IMR-90 (cell line): ENCODE results near the gene CCHCR1. TPM values are rescaled to one million over a fixed set of nuclear protein-coding genes. Genes with fewer than 3 reads are reported as not detected.
A peak's percentile ranks its signal among the peaks of the same experiment; 100 is the strongest.

Source experiments
- ATAC-seq: fragments of 200-7000 bp; cut with Tn5 transposase; 2 replicates; pipeline ENCODE4 v1.9.1; 2020; ENCODE audit warnings: low read depth, mild to moderate bottlenecking, moderate library complexity
- BruUV-seq: library from RNA; stranded (reverse); fragments of 400-500 nt; replicated peaks from 2 replicates; lab custom pipeline; 2021; lab: Mats Ljungman, UMichigan
- CTCF ChIA-PET: fragments of 300-600 bp; formaldehyde crosslinking; extraction: SDS; loops from one replicate; lab custom pipeline; 2021; ENCODE audit warnings: antibody characterized with exemption; lab: Yijun Ruan, JAX
- POLR2A ChIA-PET: fragments of 300-600 bp; sonication (Branson Sonifier 250); formaldehyde crosslinking; loops from one replicate; lab custom pipeline; 2022; ENCODE audit warnings: antibody characterized with exemption; ENCODE audit not compliant: unreplicated experiment; lab: Charles Lee
- DNase-seq: peaks from one replicate; pipeline ENCODE4 v3.0.0; 2013
- H2AFZ ChIP-seq: replicated peaks from 2 replicates; pipeline ENCODE3; 2013; ENCODE audit warnings: low read length, mild to moderate bottlenecking; ENCODE audit not compliant: poor library complexity
- H2AK5ac ChIP-seq: 2 replicates; pipeline ENCODE4 v1.6.1; 2013; ENCODE audit warnings: low read depth, low read length, inconsistent platforms
- H2AK9ac ChIP-seq: replicated peaks from 2 replicates; pipeline ENCODE3; 2013; ENCODE audit warnings: mild to moderate bottlenecking, low read depth, low read length, moderate library complexity; ENCODE audit not compliant: poor library complexity
- H2BK120ac ChIP-seq: 2 replicates; pipeline ENCODE4 v1.6.1; 2013; ENCODE audit warnings: low read depth, low read length, inconsistent platforms
- H2BK15ac ChIP-seq: 3 replicates; pipeline ENCODE4 v1.6.1; 2013; ENCODE audit warnings: low read depth, low read length, inconsistent platforms
- H2BK20ac ChIP-seq: 2 replicates; pipeline ENCODE4 v1.6.1; 2013; ENCODE audit warnings: low read depth, mild to moderate bottlenecking, inconsistent platforms, low read length, moderate library complexity
- H2BK5ac ChIP-seq: 2 replicates; pipeline ENCODE4 v1.6.1; 2013; ENCODE audit warnings: mild to moderate bottlenecking, low read depth, low read length, inconsistent platforms; ENCODE audit not compliant: poor library complexity, severe bottlenecking
- H3K14ac ChIP-seq: replicated peaks from 2 replicates; pipeline ENCODE4 v1.6.1; 2013; ENCODE audit warnings: low read depth, low read length, inconsistent platforms
- H3K18ac ChIP-seq: 2 replicates; pipeline ENCODE4 v1.6.1; 2013; ENCODE audit warnings: low read depth, low read length, control low read depth
- H3K23ac ChIP-seq: 2 replicates; pipeline ENCODE4 v1.6.1; 2013; ENCODE audit warnings: low read depth, low read length, inconsistent platforms
- H3K27ac ChIP-seq: 2 replicates; pipeline ENCODE4 v1.5.1; 2013; ENCODE audit warnings: mild to moderate bottlenecking, control low read depth, low read length; ENCODE audit not compliant: insufficient read depth
- H3K27me3 ChIP-seq: 2 replicates; pipeline ENCODE4 v1.6.1; 2013; ENCODE audit warnings: low read length; ENCODE audit not compliant: control insufficient read depth, insufficient read depth
- H3K36me3 ChIP-seq: 2 replicates; pipeline ENCODE4 v1.6.1; 2013; ENCODE audit warnings: low read length, mixed read lengths; ENCODE audit not compliant: control insufficient read depth, insufficient read depth
- H3K4ac ChIP-seq: 2 replicates; pipeline ENCODE4 v1.6.1; 2013; ENCODE audit warnings: low read depth, low read length, inconsistent platforms
- H3K4me1 ChIP-seq: 2 replicates; pipeline ENCODE4 v1.6.1; 2013; ENCODE audit warnings: low read length, mixed read lengths; ENCODE audit not compliant: control insufficient read depth, insufficient read depth
- H3K4me2 ChIP-seq: 2 replicates; pipeline ENCODE4 v1.6.1; 2013; ENCODE audit warnings: low read depth, mild to moderate bottlenecking, control low read depth, low read length, moderate library complexity
- H3K4me3 ChIP-seq: 2 replicates; pipeline ENCODE4 v1.5.1; 2013; ENCODE audit warnings: low read depth, mild to moderate bottlenecking, control low read depth, low read length, moderate library complexity; ENCODE audit not compliant: insufficient read depth
- H3K56ac ChIP-seq: 2 replicates; pipeline ENCODE4 v1.6.1; 2013; ENCODE audit warnings: low read length, inconsistent platforms; ENCODE audit not compliant: insufficient read depth; ENCODE audit errors: extremely low read depth
- H3K79me1 ChIP-seq, 2 experiments: 2 replicates each; pipeline ENCODE4 v1.6.1; 2013; ENCODE audit warnings: low read length in 2 of 2, inconsistent platforms in 1 of 2, low read depth in 1 of 2
- H3K9ac ChIP-seq: 2 replicates; pipeline ENCODE4 v1.6.1; 2013; ENCODE audit warnings: low read depth, low read length, control low read depth
- H3K9me1 ChIP-seq: 2 replicates; pipeline ENCODE4 v1.6.1; 2013; ENCODE audit warnings: low read length, inconsistent platforms; ENCODE audit not compliant: insufficient read depth
- H3K9me3 ChIP-seq: 2 replicates; pipeline ENCODE4 v1.6.1; 2013; ENCODE audit warnings: low read length; ENCODE audit not compliant: control insufficient read depth, insufficient read depth
- H4K20me1 ChIP-seq: 2 replicates; pipeline ENCODE4 v1.6.1; 2013; ENCODE audit warnings: low read length, inconsistent platforms; ENCODE audit not compliant: insufficient read depth
- H4K5ac ChIP-seq: 2 replicates; pipeline ENCODE4 v1.6.1; 2013; ENCODE audit warnings: mild to moderate bottlenecking, low read depth, low read length, control low read depth
- H4K8ac ChIP-seq, 2 experiments: 2 replicates each; pipeline ENCODE4 v1.6.1; 2013; ENCODE audit warnings: low read depth in 2 of 2, low read length in 2 of 2, control low read depth in 1 of 2, inconsistent platforms in 1 of 2
- H4K91ac ChIP-seq: 2 replicates; pipeline ENCODE4 v1.6.1; 2013; ENCODE audit warnings: low read depth, low read length, inconsistent platforms; ENCODE audit not compliant: insufficient read depth
- FOS ChIP-seq: fragments of 150-350 bp; IDR thresholded peaks from 2 replicates; pipeline ENCODE4 v1.6.1; 2016; ENCODE audit warnings: low read depth, low read length
- NFE2L2 ChIP-seq: fragments of 150-350 bp; IDR thresholded peaks from 2 replicates; pipeline ENCODE4 v1.6.1; 2016; ENCODE audit warnings: low read depth, mild to moderate bottlenecking, low read length
- RCOR1 ChIP-seq: IDR thresholded peaks from 2 replicates; pipeline ENCODE4 v1.6.1; 2012; ENCODE audit warnings: mild to moderate bottlenecking, low read length, improper control_type of control experiment; ENCODE audit not compliant: insufficient replicate concordance
- WGBS, 2 experiments: methylation state at CpG; one replicate each; pipeline versions ENCODE4 v1.1.5 to v1.1.7; 2013; ENCODE audit warnings: missing lambda C conversion rate in 2 of 2; ENCODE audit not compliant: insufficient read length in 1 of 2; ENCODE audit errors: extremely low coverage in 2 of 2; 5-methylcytosine and 5-hydroxymethylcytosine counted together
- dilution Hi-C: fragments of 300-500 bp; cut with HindIII; formaldehyde crosslinking; loops from one replicate; pipeline ENCODE4 v1.14.3; 2018; ENCODE audit warnings: low sequenced_read_pairs; ENCODE audit not compliant: unreplicated experiment
- in situ Hi-C: fragments of 300-500 bp; cut with MboI; formaldehyde crosslinking; loops from 3 replicates; pipeline ENCODE4 v1.14.3; 2019; ENCODE audit warnings: low sequenced_read_pairs, inconsistent platforms, mixed read lengths
- intact Hi-C: fragments of 100-400 bp; cut with micrococcal nuclease; formaldehyde crosslinking; loops from 2 replicates; pipeline ENCODE4 v1.10.0; 2022
- polyA plus RNA-seq, 3 experiments: library from polyadenylated mRNA; depleted of rRNA; stranded (reverse); fragments of >200 nt; gene quantifications; 2 replicates each; pipeline ENCODE4 v1.2.3, GENCODE V29; 2012; ENCODE audit warnings: low replicate concordance in 1 of 3
- total RNA-seq: library from RNA; depleted of rRNA; stranded (reverse); fragments of >200 nt; gene quantifications from 2 replicates; pipeline ENCODE4 v1.2.3, GENCODE V29; 2012
- TF ChIP-seq, protein P1 (sequence below): fragments of 150-350 bp; IDR thresholded peaks from 2 replicates; pipeline ENCODE4 v1.6.1; 2017; ENCODE audit warnings: mild to moderate bottlenecking, antibody characterized with exemption, low read length, low read depth

The CCHCR1 gene
- total and polyA plus RNA-seq, 2 of the 4 experiments (the other 2 are of a cell fraction) = 13.1 to 22.0 TPM

GRCh38 chr6:31161216-31162126 lies 3.9 kb upstream of the CCHCR1 start:
- no peaks in the 10 kb centered on the region; the same call in 1 of the 2 replicates for H3K36me3 ChIP-seq
- peaks cover 13% of the 10 kb centered on the region for H3K9me1 ChIP-seq
- intact Hi-C loops (no loop called here), dilution Hi-C loops (no loop called here), in situ Hi-C loops (no loop called here)
- no peak overlapping the region for H2AK5ac ChIP-seq
- ATAC-seq (no peak), DNase-seq (no peak)
- no peak overlapping the region for H3K18ac ChIP-seq
- H2AK9ac ChIP-seq = peak overlapping the region; percentile 32
- peaks cover 4% of the 10 kb centered on the region for H4K20me1 ChIP-seq
- no peak overlapping the region for H3K4ac ChIP-seq
- H2BK120ac ChIP-seq = no peak overlapping the region
- no peak overlapping the region for H4K8ac ChIP-seq
- H4K91ac ChIP-seq = no peak overlapping the region
- no TSS peak for BruUV-seq
- H3K4me3 ChIP-seq = no peak overlapping the region
- POLR2A ChIA-PET = no interaction called here
- no peak overlapping the region for H2BK5ac ChIP-seq
- no peak overlapping the region for H2BK15ac ChIP-seq
- H3K79me1 ChIP-seq = peaks cover 14 to 49% of the 10 kb centered on the region in 2 experiments
- H3K23ac ChIP-seq = peak overlapping the region; percentile 82; the same call in 1 of the 2 replicates
- TF ChIP-seq, protein P1, sequence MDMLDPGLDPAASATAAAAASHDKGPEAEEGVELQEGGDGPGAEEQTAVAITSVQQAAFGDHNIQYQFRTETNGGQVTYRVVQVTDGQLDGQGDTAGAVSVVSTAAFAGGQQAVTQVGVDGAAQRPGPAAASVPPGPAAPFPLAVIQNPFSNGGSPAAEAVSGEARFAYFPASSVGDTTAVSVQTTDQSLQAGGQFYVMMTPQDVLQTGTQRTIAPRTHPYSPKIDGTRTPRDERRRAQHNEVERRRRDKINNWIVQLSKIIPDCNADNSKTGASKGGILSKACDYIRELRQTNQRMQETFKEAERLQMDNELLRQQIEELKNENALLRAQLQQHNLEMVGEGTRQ = no peak
- TF ChIP-seq FOS = no peak
- no peak for TF ChIP-seq NFE2L2
- TF ChIP-seq RCOR1 = no peak
- no peak overlapping the region for H2BK20ac ChIP-seq
- no peak overlapping the region for H3K14ac ChIP-seq
- H2AFZ ChIP-seq = no peak overlapping the region
- H4K5ac ChIP-seq = no peak overlapping the region
- no peak overlapping the region for H3K4me2 ChIP-seq
- H3K9ac ChIP-seq = no peak overlapping the region
- no peak overlapping the region for H3K56ac ChIP-seq
- CTCF ChIA-PET = no interaction called here
- H3K9me3 ChIP-seq = no peaks in the 10 kb centered on the region
- H3K27ac ChIP-seq = no peak overlapping the region
- no peaks in the 10 kb centered on the region for H3K27me3 ChIP-seq
- 92% methylated on average over 4 of the region's 19 CpGs; no CpG with 5 or more reads in 1 of the 2 experiments for WGBS, 2 experiments
- H3K4me1 ChIP-seq = peaks cover 10% of the 10 kb centered on the region
